ENCODE data around the gene OR4X1.
A peak's percentile ranks its signal among the peaks of the same experiment; 100 is the strongest.
"Not testable (repeated sequence)": the region's sequence is repeated elsewhere in the genome, so short reads cannot be mapped to it uniquely, and the experiment has no call there.

The OR4X1 gene

DNA sequence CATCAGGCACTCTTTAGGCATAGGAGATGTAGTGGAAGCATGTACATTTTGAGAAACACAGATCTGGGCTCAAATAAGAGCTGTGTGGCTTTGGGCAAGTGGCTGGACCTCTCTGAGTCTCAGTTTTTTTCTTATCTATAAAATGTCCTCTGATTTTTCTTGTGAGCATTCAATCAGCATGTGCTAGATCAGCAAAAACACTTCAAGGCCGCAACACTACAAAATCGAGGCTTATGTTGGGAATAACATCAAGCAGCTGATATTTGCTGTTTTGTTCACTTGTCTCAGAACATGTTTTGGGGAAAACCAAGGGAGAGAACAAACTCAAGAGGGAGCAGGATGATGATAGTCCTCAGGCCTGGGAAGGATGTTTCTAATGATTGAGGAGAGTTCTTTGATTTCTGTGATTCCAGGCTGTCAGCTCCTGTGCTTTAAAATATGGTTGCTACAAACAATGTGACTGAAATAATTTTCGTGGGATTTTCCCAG is at the start of gene OR4X1:
OR4X1 (plus strand) TSS at position 439 of the 489 bp plus-strand sequence; CDS start at position 439, 0 bp downstream.
- DNase-seq: no peak

GRCh38 chr11:48216510-48216909 is 47.2 kb upstream of the OR4X1 start, which contains the start of gene OR4B1:
Gene OR4B1, plus strand, starts transcription at chr11:48216810. Its CDS starts 0 bp downstream, at chr11:48216810.
- DNase-seq: no peak

- no peak for DNase-seq
Observed at GRCh38 chr11:48228761-48229160, 34.9 kb upstream of the OR4X1 start.

- DNase-seq: not testable (repeated sequence)
Observed at GRCh38 chr11:48230057-48230456, 33.6 kb upstream of the OR4X1 start.

DNA sequence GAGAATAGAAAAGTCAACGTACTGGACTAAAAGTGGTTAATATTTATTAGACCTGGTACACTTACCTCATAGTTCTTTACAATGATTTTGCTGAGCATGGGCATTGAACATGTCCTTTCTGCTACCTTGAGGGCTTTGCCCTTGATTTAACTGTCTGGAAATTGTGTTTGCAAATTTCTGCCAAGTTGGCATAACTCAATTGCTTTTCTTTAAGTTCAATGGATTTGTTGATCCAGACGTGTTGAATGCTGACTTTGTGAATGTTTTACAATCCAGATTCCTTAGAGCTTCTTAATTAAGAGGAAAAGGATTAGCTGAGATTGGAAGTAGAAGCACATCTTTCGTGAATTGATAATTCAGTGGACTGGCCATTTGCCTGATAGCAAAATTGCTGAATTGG is 25.9 kb upstream of the OR4X1 start:
- DNase-seq: no peak

DNA sequence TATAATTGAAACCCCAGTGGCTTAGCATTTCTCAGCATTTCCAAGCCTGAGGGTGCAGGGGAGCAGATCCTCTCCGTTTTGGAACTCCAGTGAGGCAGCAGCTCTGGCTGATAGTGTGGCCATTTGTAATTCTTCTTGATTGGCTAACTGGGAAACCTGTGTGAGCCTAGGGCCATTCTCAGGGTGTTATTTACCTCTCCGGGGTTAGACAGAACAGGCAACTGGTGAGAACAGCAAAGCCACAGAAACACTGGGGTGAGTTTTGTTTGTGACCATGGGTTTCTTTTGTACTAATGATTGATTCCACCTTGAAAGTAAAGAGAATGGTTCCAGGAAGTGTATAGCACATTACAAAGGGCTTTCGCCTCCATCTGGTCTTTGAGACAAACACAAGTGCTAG is 21.2 kb upstream of the OR4X1 start:
- no peak for DNase-seq

- no peak for DNase-seq
Observed at GRCh38 chr11:48244804-48245203, 18.9 kb upstream of the OR4X1 start, which contains the start of gene OR4X2. Gene OR4X2, plus strand, starts transcription at chr11:48245104. Its CDS starts 0 bp downstream, at chr11:48245104.

GRCh38 chr11:48248902-48249301 is 14.8 kb upstream of the OR4X1 start:
- no peak for DNase-seq

- no peak for DNase-seq
Observed at GRCh38 chr11:48261600-48261999, 2.1 kb upstream of the OR4X1 start.

- DNase-seq: no peak
Observed at GRCh38 chr11:48270621-48271020, 7.0 kb downstream of the OR4X1 start.

GRCh38 chr11:48272606-48273005 is 8.9 kb downstream of the OR4X1 start:
- DNase-seq: no peak

DNA sequence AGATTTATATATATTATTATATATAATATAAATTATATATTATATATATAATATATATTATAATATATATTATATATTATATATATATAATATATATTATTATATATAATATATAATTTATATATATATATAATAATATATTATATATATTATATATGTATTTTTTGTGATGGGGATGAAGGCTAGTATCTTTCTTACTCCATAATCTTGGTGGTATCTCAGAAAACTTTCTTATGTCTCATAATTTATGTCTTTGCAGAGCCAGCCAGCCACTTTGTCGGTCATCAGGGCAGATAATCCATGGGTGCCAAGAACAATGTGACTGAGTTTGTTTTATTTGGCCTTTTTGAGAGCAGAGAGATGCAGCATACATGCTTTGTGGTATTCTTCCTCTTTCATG is 42.3 kb downstream of the OR4X1 start, which contains the start of gene OR4S1:
OR4S1 (plus strand) TSS at position 301 of the 400 bp plus-strand sequence; CDS start at position 301, 0 bp downstream.
- DNase-seq: no peak

GRCh38 chr11:48307760-48308386 is 44.2 kb downstream of the OR4X1 start:
- DNase-seq: peak; percentile 37

DNA sequence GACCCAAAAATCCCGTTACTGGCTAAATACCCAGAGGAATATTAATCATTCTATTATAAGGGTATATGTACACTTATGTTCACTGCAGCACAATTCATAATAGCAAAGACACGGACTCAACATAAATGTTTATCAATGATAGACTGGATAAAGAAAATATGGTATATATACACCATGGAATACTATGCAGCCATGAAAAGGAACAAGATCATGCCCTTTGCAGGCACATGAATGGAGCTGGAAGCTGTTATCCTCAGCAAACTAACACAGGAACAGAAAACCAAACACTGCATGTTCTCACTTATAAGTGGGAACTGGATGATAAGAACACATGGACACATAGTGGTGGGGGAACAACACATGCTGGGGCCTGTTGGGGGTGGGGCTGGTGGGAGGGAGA is 49.9 kb downstream of the OR4X1 start:
- not testable (repeated sequence) for DNase-seq

Data from NCI-H1436 (cell line).